ENCODE measurements around the gene PIEZO1.

DNA sequence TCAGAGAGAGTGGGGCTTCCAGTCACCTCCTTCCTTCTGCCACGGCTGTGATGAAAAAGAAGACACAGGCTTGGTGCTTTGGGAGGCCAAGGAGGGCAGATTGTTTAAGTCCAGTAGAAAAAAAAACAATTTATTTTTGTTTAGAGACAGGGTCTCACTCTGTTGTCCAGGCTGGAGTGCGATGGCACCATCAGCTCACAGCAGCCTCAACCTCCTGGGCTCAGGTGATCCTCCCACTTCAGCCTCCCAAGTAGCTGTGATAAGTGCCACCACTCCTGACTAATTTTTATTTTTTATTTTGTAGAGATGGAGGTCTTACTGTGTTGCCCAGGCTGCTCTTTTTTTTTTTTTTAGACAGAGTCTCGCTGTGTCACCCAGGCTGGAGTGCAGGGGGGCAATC is 119.5 kb downstream of the PIEZO1 start:
- TF ChIP-seq POLR2A (IDR thresholded peaks at IDR 0.05), result no peak
- TF ChIP-seq, protein P1, sequence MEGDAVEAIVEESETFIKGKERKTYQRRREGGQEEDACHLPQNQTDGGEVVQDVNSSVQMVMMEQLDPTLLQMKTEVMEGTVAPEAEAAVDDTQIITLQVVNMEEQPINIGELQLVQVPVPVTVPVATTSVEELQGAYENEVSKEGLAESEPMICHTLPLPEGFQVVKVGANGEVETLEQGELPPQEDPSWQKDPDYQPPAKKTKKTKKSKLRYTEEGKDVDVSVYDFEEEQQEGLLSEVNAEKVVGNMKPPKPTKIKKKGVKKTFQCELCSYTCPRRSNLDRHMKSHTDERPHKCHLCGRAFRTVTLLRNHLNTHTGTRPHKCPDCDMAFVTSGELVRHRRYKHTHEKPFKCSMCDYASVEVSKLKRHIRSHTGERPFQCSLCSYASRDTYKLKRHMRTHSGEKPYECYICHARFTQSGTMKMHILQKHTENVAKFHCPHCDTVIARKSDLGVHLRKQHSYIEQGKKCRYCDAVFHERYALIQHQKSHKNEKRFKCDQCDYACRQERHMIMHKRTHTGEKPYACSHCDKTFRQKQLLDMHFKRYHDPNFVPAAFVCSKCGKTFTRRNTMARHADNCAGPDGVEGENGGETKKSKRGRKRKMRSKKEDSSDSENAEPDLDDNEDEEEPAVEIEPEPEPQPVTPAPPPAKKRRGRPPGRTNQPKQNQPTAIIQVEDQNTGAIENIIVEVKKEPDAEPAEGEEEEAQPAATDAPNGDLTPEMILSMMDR (IDR thresholded peaks at IDR 0.05), result no peak
